NCI-H2227 treated with DMSO at 0.1 percent for 48 hours (cell line): Measurements from ENCODE around the gene TTC39B.
A peak's percentile ranks its signal among the peaks of the same experiment; 100 is the strongest.

Source experiments
- DNase-seq: peaks from one replicate; lab custom pipeline; 2025; lab: John Stamatoyannopoulos, UW

The TTC39B gene

GRCh38 chr9:15225564-15226126, 81.4 kb downstream of the TTC39B start:
- no peak for DNase-seq

GRCh38 chr9:15222313-15222712, 84.7 kb downstream of the TTC39B start:
- no peak for DNase-seq

GRCh38 chr9:15221746-15222145, 85.3 kb downstream of the TTC39B start:
- DNase-seq = no peak

DNA sequence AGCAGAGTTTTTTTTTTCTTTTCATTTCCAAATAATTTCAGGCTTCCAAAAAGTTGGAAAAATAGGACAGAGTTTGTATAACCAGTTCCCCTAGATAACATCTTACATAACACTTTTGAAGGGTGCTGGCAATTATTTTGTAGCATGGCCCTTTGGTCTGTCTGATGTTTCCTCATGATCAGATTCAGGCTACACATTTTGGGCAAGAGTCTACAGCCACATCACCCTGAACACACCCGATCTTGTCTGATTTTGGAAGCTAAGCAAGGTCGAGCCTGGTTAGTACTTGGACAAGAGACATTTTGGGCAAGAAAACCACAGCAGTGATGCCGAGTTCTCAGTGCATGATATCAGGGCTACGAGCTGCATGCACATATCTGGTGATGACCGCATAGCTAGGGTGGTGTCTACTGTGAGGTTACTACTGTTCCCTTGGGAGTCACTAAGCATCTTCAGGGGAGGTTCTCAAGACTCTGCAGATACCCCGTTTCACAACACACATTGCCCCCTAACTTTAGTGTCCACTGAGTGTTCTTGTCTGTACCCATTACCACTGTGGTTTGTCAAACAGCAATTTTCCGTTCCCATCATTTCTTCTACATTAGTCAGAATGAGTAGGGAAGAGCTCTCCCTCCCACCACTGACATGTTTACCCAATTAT, 86.2 kb downstream of the TTC39B start:
- no peak for DNase-seq

DNA sequence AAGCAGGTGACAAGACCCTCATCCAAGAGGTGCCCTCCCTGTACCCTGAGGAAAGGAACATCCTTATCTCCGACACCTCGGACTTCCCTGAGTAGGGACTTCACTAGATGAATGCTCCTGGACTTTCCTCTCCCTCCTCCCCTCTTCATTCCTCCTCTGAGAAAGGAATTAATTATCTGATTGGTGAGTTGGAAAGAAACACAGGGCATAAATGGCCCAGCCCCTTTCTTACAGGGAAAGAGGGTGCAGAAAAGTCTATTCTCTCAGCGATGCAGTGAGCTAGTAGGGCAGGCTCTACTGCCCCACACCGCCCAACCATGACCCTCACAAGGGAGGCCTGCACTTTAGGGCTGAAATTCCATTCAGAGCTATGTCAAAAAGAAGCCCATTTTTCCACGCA, 87.5 kb downstream of the TTC39B start:
- no peak for DNase-seq

- no peak for DNase-seq
Measured at GRCh38 chr9:15218994-15219393, 88.0 kb downstream of the TTC39B start.

DNA sequence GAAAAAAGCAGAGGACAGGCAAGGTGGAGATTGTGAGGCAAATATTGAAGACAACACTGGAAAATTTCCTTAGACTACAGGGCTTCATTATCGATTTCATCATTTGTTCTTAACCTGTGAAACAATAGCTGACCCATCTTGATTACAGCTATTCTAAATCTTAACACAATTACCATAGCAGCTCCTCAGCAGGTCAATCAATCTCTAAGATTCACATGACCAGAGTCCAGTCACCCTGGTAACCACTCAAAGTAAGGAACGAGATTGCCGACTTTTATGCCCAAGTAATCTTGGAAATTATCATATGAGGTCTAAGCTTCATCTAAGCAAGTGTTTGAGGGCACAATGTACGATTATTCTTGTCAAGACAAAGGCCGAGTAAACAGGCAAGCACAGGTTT, 93.8 kb downstream of the TTC39B start:
- no peak for DNase-seq

GRCh38 chr9:15211815-15212495, 95.1 kb downstream of the TTC39B start:
- no peak for DNase-seq

DNA sequence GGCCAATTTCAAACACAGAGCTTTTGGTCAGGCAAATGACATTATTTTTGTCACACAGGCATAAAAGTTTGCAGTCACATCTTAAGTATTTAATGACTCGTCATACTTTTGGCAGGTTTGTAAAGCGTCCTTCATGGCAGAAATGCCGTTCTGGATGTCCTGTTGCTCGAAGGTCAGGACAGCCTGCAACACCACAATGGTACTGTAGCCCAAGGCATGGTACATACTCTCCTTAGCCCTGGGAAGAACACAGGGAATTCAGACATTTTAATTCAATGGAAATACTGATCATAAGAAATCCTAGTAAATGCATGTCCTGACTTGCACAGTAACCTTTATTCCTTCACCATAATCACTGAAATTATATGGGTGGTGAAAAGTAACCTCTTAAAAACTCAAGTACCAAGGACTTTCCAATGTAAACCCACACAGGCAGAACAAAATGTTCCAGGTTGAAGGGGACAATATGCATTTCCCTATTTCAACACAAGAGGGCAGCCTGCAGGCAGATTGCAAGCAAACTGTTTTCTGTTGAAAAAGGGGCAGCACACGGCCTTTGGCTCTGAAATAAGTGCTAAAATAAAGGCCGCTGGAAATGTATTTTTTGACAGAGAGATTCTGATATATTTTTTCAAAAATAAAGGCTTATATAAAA, 95.7 kb downstream of the TTC39B start:
- DNase-seq = peak; percentile 59

GRCh38 chr9:15206903-15207696, 99.9 kb downstream of the TTC39B start:
- DNase-seq = no peak

GRCh38 chr9:15205632-15206420, 101.2 kb downstream of the TTC39B start:
- peak; percentile 20 for DNase-seq

DNA sequence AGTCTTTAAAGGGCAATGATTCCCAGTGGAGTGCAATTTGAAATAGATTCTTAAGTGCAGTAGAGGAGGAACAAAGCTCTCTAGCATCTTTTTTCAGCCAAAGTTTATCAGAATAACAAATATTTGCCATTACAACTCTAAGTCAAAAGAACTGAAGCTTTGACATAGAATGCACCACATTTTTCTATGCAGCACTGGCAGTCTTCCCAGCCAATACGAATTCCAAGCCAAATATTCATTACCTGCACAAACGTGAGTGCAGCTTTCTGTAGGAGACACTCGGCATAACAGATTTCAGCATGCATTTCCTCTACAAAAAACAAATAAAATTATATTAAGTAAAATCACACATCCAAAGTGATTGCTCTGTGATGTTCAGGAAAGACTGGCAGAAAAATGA, 103.4 kb downstream of the TTC39B start:
- DNase-seq = no peak

DNA sequence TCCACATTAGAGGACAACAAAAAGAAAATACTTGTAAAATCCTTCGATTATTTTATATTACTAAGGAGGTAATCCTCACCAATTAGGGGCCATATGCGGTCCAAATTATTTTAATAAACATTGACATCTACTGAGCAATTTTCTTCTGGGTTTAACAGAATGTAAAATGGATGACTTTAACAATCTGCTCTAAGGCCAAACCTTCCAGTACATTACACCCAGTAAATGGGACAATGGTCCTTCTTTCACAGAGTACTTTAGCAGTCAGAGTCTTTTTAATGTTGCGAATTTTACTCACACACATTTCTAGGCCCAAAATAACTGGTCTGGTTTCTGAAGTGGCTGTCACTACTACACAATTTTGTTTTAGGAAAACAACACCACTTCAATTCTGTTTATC, 106.9 kb downstream of the TTC39B start:
- DNase-seq = no peak

DNA sequence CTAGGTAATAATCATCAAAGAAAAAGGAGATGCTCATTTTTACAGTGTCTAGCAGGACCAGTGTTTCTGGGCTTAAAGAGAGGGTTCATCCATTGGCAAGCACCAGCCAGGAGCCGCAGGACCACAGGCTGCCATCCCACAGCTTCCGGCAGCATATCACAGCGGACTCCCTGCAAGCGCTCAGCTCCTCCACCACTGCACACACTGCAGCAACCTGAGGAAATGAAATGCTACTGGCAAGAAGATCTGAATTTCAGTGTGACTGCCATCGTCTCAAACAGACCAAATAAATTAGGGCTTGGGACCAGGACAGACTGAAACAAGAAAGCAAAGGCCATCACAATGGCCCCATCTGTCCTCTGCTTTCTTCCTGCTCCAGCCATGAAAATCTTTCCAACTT, 114.2 kb downstream of the TTC39B start:
- DNase-seq = no peak

GRCh38 chr9:15191378-15191777, 115.6 kb downstream of the TTC39B start:
- DNase-seq = no peak

DNA sequence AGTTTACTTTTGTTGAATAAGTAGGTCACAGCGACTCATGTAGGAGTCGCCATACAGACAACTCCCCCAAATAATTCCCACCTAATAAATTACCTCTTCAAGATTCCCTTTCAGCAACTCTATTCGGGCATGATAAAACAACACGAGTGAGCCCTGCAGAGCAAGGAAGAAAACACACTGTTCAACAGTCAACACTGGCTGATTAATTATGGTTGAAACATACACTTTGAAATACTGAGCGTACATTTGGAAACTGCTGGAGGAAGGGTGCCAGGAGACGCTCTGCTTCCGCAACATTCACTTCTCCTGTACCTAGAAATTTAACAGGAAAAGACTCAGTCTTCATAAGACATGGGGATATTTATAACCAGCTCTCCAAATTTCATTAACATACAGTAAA, 117.5 kb downstream of the TTC39B start:
- no peak for DNase-seq

DNA sequence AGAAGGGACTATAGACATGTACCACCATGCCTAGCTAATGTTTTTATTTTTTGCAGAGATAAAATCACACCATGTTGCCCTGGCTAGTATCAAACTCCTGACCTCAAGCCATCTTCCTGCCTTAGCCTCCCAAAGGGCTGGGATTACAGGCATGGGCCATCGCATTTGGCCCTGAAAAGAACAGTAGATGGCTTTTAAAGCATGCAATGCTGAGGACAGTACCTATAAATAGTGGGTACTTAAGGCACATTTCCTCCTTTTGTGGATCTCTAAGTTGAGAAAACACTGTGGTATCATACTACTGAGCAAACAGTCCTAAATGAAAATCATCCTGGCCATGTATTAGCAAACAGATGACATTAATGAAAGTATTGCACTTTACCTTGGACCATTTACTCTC, 119.4 kb downstream of the TTC39B start:
- no peak for DNase-seq

- DNase-seq = no peak
Measured at GRCh38 chr9:15182730-15183129, 124.3 kb downstream of the TTC39B start.

DNA sequence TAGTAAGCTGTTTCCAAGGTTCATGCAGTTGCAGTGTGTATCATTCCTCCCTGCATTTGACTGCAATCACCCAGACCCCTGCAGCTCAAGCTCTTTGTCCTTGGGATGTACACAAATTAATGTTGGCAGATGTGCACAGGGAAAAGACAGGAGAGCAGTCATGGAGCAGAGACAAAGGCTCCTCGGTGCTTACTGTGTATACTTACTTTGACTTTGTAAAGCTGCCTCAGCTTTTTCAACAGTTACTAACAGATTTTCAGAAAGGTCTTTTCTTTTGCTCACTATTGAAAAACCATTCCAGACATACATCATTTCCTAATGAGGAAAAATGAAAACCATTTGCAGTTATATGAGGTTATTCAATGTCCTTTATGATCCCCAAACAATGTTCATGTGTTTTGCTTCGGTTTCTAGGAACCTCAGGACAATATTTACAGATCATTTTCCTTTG, 124.9 kb downstream of the TTC39B start:
- DNase-seq = peak; percentile 84

DNA sequence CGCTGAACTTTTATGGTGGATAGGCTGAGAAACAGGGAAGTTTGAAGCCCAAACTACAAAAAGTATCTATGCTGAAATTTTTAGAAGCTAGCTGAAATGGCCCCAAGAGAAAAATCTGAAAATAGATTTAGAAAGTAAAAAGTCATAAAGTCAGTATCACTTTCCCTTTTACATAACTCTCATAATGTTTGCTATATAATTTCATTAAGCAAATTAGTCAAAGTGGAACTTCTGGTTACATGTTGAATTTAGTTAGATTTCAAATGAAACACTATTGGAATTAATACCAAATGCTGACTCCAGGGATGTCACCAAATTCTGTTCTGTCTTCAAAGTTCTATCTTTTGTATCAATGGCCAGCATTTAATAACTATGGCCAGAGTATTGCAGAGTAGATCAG, 126.9 kb downstream of the TTC39B start:
- DNase-seq = no peak

DNA sequence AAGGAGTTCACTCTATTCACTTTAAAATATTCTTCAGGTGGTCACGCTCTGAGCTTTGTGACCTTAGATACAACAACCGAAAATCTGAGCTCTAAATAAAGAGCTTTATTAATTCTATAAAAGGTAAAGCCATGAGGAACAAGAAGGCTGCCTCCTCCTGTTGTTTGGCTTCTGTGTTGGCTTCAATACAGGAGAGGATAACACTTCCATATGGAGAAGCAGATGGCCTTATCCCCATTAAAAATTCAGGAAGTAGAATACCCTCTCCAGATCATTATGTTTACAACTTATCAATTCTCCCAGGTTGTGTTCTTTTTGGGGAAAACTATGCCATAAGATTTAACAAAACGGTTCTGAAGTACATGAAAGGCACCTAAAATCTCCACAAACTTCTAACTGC, 128.4 kb downstream of the TTC39B start:
- DNase-seq = no peak
